AG10803 (cell line): ENCODE measurements around the gene RMRP.

Experiments used
- DNase-seq: peaks from one replicate; pipeline ENCODE4 v3.0.0; 2010; ENCODE audit warnings: low read depth
- H3K4me3 ChIP-seq: 2 replicates; pipeline ENCODE4 v1.5.1; 2011; ENCODE audit warnings: mild to moderate bottlenecking, low read length, control low read depth
- TF ChIP-seq, protein P1 (sequence below): conservative IDR thresholded peaks from 2 replicates; pipeline ENCODE4 v1.5.1; 2011; ENCODE audit warnings: mild to moderate bottlenecking, low read length, control low read depth, inconsistent platforms

RMRP gene

DNA sequence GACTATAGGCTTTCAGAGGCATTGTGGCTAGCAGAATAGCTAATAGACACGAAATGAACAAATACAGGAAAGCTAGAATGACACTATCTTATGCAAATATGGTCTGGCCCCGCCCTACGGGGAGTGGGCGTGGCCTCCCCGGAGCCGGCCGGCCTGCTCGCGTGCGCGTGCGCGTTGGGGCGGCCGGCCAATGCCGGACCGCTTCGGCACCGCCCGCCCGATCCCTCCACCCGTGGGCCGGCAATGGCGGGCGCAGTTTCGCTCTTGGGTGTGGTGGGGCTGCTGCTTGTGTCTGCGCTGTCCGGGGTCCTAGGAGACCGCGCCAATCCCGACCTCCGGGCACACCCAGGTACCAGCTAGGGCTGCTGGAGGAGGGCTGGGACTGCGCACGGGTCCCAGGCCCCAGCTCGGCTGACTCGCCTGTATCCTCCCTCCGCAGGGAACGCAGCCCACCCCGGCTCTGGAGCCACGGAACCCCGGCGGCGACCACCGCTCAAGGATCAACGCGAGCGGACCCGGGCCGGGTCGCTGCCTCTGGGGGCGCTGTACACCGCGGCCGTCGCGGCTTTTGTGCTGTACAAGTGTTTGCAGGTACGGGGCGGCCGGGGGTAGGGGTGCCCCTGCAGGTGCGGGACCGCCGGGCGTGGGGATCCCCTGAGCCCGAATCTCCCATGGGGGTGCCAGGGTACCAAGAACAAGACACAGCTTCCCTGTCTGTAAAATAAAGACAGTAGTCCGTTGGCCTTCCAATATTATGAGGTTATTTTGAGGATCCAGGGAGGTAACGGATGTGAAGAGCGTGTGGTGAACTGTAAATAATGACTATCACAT lies 533 bp upstream of the RMRP start, which contains the start of gene CCDC107:
Gene CCDC107, plus strand, starts transcription at position 156 of the 831 bp plus-strand sequence. Its CDS starts 88 bp downstream, at position 244.
- TF ChIP-seq, protein P1, sequence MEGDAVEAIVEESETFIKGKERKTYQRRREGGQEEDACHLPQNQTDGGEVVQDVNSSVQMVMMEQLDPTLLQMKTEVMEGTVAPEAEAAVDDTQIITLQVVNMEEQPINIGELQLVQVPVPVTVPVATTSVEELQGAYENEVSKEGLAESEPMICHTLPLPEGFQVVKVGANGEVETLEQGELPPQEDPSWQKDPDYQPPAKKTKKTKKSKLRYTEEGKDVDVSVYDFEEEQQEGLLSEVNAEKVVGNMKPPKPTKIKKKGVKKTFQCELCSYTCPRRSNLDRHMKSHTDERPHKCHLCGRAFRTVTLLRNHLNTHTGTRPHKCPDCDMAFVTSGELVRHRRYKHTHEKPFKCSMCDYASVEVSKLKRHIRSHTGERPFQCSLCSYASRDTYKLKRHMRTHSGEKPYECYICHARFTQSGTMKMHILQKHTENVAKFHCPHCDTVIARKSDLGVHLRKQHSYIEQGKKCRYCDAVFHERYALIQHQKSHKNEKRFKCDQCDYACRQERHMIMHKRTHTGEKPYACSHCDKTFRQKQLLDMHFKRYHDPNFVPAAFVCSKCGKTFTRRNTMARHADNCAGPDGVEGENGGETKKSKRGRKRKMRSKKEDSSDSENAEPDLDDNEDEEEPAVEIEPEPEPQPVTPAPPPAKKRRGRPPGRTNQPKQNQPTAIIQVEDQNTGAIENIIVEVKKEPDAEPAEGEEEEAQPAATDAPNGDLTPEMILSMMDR = peak; percentile 35
- H3K4me3 ChIP-seq = peak within 1 kb of the TSS; percentile 91
- peak; percentile 75 for DNase-seq

DNA sequence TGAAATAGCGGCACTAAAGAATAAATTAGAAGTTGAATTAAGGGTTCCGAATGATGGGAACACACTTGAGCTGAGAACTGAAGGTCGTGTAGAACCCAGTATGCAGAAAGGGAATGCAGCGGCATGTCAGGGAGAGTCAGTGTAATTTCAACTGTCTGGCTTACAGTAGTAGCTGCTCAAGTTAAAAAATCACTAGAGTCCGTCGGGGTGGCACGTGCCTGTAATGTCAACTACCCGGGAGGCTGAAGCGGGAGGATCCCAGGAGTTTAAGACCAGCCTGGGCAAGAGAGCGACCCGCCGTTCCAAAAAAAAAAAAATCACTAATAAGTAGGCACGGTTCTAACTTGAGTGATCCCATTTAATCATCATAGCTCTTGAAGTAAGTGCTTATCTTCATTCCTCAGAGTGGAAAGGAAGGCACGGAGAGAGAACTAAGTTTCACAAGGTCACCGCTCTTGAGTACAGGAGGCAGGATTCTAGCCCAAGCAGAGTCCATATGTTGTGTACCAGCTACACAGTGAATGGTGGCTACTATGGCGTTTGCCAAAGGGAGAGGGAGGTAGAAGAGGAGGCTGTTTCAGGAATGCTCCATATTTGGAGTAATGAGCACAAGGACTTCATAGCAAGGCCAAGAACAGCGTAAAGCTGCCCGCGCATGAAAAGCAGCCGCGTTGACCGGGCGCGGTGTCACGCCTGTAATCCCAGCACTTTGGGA lies 831 bp downstream of the RMRP start:
- DNase-seq = peak; percentile 69
- peak overlapping the region; percentile 50 for H3K4me3 ChIP-seq
- TF ChIP-seq, protein P1 = no peak

GRCh38 chr9:35656348-35656747 lies 1.5 kb downstream of the RMRP start:
- DNase-seq = no peak
- TF ChIP-seq, protein P1 = no peak
- no peak overlapping the region for H3K4me3 ChIP-seq

- DNase-seq = no peak
- no peak overlapping the region for H3K4me3 ChIP-seq
- TF ChIP-seq, protein P1 = no peak
These were observed 4.2 kb downstream of the RMRP start for GRCh38 chr9:35653611-35654010.

DNA sequence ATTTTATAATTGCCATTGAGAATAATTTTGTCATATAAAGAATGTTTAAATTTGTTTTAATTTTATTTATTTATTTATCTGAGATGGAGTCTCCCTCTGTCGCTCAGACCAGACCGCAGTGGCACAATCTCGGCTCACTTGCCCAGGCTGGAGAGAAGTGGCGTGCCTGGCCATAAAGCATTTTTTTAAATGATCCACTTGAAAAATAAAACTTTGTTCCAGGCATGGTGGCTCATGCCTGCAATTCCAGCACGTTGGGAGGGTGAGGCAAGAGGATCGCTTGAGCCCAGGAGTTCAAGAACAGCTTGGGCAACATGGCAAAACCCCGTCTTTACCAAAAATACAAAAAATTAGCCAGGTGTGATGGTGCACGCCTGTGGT lies 5.0 kb downstream of the RMRP start:
- no peak overlapping the region for H3K4me3 ChIP-seq
- no peak for DNase-seq
- TF ChIP-seq, protein P1 = no peak

- DNase-seq = peak; percentile 68
- H3K4me3 ChIP-seq = no peak overlapping the region
- TF ChIP-seq, protein P1 = no peak
These were observed 5.6 kb downstream of the RMRP start for GRCh38 chr9:35651956-35652828.
